GM18507 (cell line): ENCODE measurements around the gene PIWIL1.

ENCODE experiments used
- DNase-seq: peaks from one replicate; pipeline ENCODE4 v3.0.0; 2011; ENCODE audit warnings: low read depth; ENCODE audit not compliant: insufficient read length; ENCODE audit errors: extremely low spot score
- FAIRE-seq: peaks from 2 replicates; lab custom pipeline; 2011; peaks lifted over from hg19 to GRCh38; lab: Jason Lieb, UNC

The PIWIL1 gene

DNA sequence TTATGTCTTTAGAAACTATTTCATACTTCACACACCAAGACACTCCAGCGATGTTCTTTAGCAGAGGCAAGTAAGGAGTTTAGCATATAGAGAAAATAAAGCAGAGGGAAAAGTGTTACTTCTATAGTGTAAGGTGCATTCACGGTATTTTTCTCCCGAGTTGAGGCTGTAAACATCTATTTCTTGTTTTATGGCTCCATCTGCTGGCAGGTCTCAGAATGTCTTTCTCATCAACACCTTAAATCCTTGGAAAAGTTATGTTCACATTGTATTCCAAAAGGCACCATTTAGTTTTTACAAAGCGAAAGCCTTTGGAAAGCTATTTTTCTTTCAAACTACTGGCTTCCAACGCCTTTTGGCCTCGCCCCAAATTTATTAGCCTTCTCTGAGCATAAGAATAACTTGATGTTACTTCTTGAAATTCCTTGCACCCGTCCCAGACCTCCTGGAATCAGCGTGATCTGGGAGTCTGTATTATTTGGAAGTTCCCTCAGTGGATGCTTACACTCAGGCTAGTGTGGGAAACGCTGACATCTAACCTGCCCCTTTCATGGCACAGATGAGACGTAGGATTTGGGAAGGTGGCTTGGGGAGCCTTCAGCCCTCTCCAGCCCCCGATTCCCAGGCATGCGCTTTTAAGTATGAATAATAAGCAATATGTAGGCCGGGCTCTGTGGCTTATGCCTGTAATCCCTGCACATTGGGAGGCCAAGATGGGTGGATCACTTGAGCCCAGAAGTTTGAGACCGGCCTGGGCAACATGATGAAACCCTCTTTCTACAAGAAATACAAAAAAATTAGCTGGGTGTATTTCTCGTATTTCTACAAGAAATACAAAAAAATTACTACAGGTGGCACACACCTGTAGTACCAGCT, 1.9 kb upstream of the PIWIL1 start:
- FAIRE-seq (peak; percentile 62), DNase-seq (no peak)

GRCh38 chr12:130336723-130337487, 782 bp upstream of the PIWIL1 start:
- DNase-seq (no peak), FAIRE-seq (no peak)

DNA sequence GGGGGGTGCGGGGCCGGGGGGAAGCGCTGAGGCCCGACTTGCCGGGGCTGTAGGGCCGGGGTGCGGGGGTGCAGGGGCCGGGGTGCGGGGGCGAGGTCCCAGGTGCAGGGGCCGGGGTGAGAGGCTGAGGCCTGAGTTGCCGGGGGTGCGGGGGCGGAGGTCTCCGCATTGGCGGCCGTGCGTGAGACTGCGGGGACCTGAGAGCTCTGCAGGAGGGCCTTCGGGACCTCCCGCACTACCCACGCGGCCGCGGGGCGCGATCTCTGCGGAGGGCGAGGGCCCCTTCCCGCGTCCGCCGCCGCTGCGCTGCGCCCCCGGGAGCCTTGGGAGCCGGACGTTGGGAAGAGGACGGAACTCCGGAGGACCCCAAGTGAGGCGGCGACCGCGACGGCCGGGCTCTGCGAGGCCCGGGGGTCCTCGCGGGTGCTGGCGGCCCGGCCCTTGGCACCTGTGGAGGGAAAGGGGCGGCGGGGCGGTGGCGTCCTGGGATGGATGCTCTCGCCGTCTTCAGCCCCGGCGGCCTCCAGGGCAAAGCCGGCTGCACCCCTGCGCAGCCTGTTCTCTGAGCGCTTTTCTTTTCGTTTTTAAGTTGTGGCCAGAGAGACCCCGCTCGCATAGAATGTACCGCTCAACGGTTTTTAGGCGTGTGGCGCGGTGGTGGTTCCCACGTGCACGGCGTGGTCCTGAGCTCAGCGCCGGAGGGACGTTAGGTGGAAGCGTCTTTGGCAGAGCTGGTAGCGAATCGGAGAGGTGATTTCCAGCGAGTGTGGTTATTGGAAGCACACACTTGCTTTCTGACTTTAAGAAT, 1.3 kb downstream of the PIWIL1 start:
- DNase-seq (no peak), FAIRE-seq (no peak)

DNA sequence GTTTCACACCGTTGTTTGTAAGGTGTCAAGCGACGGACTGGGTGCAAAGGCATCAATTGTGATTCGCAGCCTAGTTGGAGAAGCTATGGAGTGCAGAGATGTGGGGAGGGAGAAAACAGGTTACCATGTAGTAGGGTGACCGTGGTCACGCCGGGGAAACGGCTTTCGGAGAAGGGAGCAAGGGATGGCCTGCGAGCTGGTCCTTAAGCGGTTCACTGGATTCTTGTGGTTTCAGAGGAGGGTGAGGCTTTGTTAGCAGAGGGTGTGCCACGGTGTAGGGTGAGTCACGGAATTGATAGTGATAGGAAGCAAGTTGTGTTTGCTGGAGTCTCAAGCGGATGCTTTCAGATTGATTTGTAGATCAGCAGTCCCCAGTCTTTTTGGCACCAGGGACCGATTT, 2.3 kb downstream of the PIWIL1 start:
- DNase-seq (no peak), FAIRE-seq (no peak)

DNA sequence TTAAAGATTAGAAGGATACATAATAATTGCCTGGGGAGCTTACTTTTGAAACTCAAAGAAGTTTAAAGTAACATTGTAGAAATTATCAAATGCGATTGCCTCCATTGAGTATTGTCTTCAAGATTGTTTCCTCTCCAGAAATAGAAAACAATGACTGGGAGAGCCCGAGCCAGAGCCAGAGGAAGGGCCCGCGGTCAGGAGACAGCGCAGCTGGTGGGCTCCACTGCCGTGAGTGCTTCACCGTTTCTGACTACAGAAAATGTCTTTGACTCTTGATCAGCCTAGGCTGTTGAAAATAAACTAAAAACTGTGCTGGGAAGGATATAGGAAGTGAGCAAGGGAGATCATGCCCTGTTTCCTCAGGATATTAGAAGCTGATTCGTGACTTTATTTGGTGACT, 4.8 kb downstream of the PIWIL1 start:
- FAIRE-seq (no peak), DNase-seq (no peak)

GRCh38 chr12:130342842-130343241, 5.2 kb downstream of the PIWIL1 start:
- DNase-seq = no peak
- FAIRE-seq = no peak

- FAIRE-seq = no peak
- no peak for DNase-seq
Observed at GRCh38 chr12:130344529-130344928, 6.8 kb downstream of the PIWIL1 start.

DNA sequence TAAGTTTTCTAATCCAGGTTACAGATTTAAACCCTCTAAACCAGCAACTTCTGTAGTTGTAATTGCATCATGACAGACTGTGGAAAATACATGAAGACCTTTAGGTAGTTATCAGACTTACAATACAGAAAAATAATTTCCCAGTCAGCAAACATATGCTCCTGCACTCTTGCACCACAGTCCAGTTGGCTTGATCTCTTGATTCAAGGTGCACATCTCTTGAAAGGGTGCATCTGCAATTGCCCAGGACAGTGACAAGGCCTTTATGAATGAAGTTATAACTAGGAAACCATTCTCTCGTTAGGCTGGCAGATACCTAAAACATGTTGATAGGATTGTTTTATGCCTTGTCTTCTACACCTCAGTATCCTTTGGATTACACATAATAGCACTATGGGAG, 7.6 kb downstream of the PIWIL1 start:
- DNase-seq = no peak
- no peak for FAIRE-seq

- no peak for FAIRE-seq
- DNase-seq = no peak
Observed at GRCh38 chr12:130347588-130347987, 9.9 kb downstream of the PIWIL1 start.

GRCh38 chr12:130350715-130351114, 13.0 kb downstream of the PIWIL1 start:
- FAIRE-seq = no peak

DNA sequence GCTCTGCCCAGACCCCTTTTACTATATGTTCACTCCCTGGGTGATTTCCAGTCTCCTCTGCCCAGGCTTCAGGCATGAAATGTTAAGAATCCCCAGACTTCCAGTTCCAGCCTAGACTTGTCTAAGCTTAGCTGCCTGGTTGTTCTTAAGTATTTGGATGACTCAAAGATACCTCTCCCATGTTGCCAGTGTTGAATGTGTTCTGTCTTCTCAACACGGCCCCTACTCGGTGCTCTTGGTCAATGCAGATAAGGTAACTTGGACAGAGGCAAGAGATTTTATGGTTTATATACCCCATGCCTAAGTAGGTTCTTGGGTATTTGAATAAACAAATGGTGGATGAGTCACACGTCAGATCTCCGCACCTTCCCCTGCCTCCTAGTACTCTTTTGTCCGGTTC, 13.6 kb downstream of the PIWIL1 start:
- DNase-seq = no peak

More at GRCh38 chr12:130350715-130351114, 13.0 kb downstream of the PIWIL1 start:
- DNase-seq = no peak

DNA sequence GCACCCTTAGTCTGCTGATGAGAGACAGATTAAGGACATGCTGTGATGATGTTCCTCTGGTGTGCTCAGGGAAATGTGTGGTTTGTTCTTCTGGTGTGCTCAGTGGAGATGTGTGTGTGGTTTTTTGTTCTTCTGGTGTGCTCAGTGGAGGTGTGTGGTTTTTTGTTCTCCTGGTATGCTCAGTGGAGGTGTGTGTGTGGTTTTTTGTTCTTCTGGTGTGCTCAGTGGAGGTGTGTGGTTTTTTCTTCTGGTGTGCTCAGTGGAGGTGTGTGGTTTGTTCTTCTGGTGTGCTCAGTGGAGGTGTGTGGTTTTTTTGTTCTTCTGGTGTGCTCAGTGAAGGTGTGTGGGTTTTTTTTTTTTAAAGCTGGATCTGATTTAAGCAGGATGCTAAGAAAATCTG, 15.4 kb downstream of the PIWIL1 start:
- DNase-seq (no peak), FAIRE-seq (no peak)

More for the DNA sequence above, 13.6 kb downstream of the PIWIL1 start:
- FAIRE-seq = no peak

DNA sequence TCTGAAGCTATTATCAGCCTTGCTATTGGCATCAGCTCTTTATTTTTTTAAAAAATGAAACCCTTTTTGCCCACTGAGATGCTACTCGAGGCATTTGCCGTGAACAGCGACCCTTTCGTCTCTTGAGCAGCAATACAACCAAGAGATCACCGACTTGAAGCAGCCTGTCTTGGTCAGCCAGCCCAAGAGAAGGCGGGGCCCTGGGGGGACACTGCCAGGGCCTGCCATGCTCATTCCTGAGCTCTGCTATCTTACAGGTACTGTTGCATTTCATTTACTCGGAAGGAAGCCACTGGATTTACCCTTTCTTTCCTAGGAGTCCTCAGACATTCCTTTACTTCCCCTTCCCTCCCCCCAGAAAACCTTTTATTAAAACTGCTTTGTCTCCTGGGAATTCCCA, 16.7 kb downstream of the PIWIL1 start:
- DNase-seq = no peak
- no peak for FAIRE-seq

DNA sequence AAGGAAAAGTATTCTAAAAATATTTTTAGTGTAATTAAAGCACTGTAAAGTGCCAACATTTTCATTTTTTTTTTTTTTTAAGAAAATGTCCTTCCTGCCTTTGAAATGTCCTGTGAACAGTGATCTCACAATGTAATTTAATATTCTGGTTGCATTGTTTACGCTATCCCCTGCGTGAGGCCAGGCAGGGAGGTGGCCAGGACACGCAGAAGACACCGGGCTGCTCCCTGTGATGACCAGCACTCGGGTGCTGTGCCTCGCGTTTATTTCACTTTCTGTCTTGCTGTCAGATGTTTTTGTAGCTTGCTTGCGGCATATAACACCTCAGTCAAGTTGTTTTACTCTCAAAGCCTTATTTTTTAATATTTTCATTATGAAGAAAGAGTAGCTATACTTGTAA, 18.5 kb downstream of the PIWIL1 start:
- no peak for DNase-seq
- FAIRE-seq = no peak

- FAIRE-seq (no peak), DNase-seq (no peak)
Observed at GRCh38 chr12:130357241-130357640, 19.6 kb downstream of the PIWIL1 start.

- no peak for FAIRE-seq
- DNase-seq = no peak
Observed at GRCh38 chr12:130357729-130358330, 20.1 kb downstream of the PIWIL1 start.

- DNase-seq (no peak), FAIRE-seq (no peak)
Observed at GRCh38 chr12:130362060-130362459, 24.4 kb downstream of the PIWIL1 start.

DNA sequence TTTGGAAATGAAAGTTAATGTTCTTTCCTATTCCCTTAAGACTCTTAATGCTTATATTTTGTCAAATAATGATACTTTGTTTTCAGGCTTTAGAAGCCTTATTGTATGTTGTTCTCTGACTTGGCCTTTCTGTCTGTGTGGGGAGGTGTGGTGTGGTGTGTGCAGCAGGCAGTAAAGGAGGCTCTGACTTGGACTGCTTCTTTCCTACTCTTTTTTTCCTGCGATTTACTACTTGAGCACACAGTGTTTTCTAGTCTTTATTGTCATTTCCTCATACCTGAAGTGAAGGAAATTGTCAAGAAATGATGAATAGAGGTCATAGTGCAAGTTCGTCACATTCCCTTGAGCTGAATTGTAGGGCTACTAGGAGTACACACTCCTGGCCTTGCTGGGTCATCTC, 26.9 kb downstream of the PIWIL1 start:
- DNase-seq = no peak
- no peak for FAIRE-seq

DNA sequence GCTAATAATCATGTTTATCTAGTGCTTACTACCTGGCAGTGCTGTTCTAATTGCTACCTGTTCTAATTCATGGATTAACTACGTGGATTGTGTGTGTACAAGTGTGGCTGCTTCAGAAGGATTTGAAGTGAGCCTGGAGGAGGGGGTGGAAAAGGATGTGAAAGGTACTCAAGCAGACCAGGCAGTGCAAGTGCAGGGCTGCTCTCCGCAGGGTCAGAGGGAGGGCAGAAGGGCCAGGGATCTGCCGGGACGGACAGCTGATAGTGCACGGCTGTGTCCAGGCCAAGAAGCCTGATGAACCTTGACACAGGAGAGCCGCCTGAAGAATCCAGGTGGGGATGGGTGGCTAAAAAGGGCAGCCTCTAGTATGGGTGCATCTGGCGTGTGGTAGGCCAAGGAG, 28.5 kb downstream of the PIWIL1 start:
- no peak for FAIRE-seq

GRCh38 chr12:130367003-130367402, 29.3 kb downstream of the PIWIL1 start:
- no peak for DNase-seq
- no peak for FAIRE-seq

More for the DNA sequence above, 28.5 kb downstream of the PIWIL1 start:
- DNase-seq = no peak
